CD4-positive, CD25-positive, alpha-beta regulatory T cell (primary cell): Measurements from ENCODE around the gene TRAPPC2B. TPM values are rescaled to one million over a fixed set of nuclear protein-coding genes. Genes with fewer than 3 reads are reported as not detected.
"Not testable (repeated sequence)": the region's sequence is repeated elsewhere in the genome, so short reads cannot be mapped to it uniquely, and the experiment has no call there.

Experiments used
- ATAC-seq, 2 donors: fragments of 150-1000 bp; cut with Tn5 transposase; one replicate each; pipeline ENCODE4 v1.10.0; 2021; ENCODE audit warnings: low read depth in 2 of 2, moderate number of reproducible peaks in 2 of 2, moderate library complexity in 1 of 2
- DNase-seq, 3 donors: peaks; one replicate each; pipeline versions ENCODE4 v3.0.0 to v3.0.0-alpha.2; 2012 to 2022; ENCODE audit warnings: mixed read lengths in 1 of 3
- H3K27ac ChIP-seq: one replicate; pipeline ENCODE4 v1.7.0; 2013; ENCODE audit warnings: mild to moderate bottlenecking, low read length; ENCODE audit not compliant: insufficient read depth, poor library complexity, severe bottlenecking
- H3K27me3 ChIP-seq: one replicate; pipeline ENCODE4 v1.7.0; 2013; ENCODE audit warnings: low read length; ENCODE audit not compliant: control insufficient read depth, insufficient read depth
- H3K36me3 ChIP-seq: one replicate; pipeline ENCODE4 v1.7.0; 2013; ENCODE audit warnings: mild to moderate bottlenecking, low read length, moderate library complexity; ENCODE audit not compliant: control insufficient read depth, insufficient read depth
- H3K4me1 ChIP-seq: 2 replicates; pipeline ENCODE4 v1.7.0; 2013; ENCODE audit warnings: mild to moderate bottlenecking, low read length; ENCODE audit not compliant: insufficient read depth, control insufficient read depth, poor library complexity, severe bottlenecking
- H3K4me3 ChIP-seq: one replicate; pipeline ENCODE4 v1.7.0; 2013; ENCODE audit warnings: low read depth, mild to moderate bottlenecking, low read length, moderate library complexity
- H3K9me3 ChIP-seq, 2 experiments: 1 replicate in 1 of 2; 2 replicates in 1 of 2; pipeline ENCODE4 v1.7.0; 2013; ENCODE audit warnings: low read length in 2 of 2, mild to moderate bottlenecking in 1 of 2, moderate library complexity in 1 of 2; ENCODE audit not compliant: control insufficient read depth in 2 of 2
- H3K27ac Mint-ChIP-seq, 3 donors: one replicate each; pipeline ENCODE4 v1.8.0; 2020 to 2022; ENCODE audit warnings: mild to moderate bottlenecking in 3 of 3, mixed read lengths in 3 of 3, moderate library complexity in 2 of 3
- H3K27me3 Mint-ChIP-seq: one replicate; pipeline ENCODE4 v1.8.0; 2022; ENCODE audit warnings: mild to moderate bottlenecking, mixed read lengths
- H3K36me3 Mint-ChIP-seq: one replicate; pipeline ENCODE4 v1.8.0; 2020; ENCODE audit warnings: mixed read lengths
- H3K4me1 Mint-ChIP-seq, 4 donors: one replicate each; pipeline ENCODE4 v1.8.0; 2020 to 2022; ENCODE audit warnings: mixed read lengths in 4 of 4, mild to moderate bottlenecking in 1 of 4
- H3K4me3 Mint-ChIP-seq, 4 donors: one replicate each; pipeline ENCODE4 v1.8.0; 2020 to 2022; ENCODE audit warnings: mild to moderate bottlenecking in 4 of 4, mixed read lengths in 4 of 4, moderate library complexity in 3 of 4
- H3K9me3 Mint-ChIP-seq, 7 donors: one replicate each; pipeline ENCODE4 v1.8.0; 2020 to 2022; ENCODE audit warnings: mixed read lengths in 7 of 7, mild to moderate bottlenecking in 3 of 7, moderate library complexity in 2 of 7
- polyA plus RNA-seq, 4 donors: library from polyadenylated mRNA; unstranded; fragments of 300-500 nt; fragmentation: Illumina TruSeq; gene quantifications; one replicate each; pipeline ENCODE4 v1.2.3, GENCODE V29; 2021
- total RNA-seq: library from RNA; stranded (reverse); gene quantifications from one replicate; pipeline ENCODE4 v1.2.3, GENCODE V29; 2022

TRAPPC2B gene
- total and polyA plus RNA-seq, 5 donors from 2014 or later, result 11.4 to 28.6 (median 23.7) TPM

- Mint-ChIP-seq H3K4me3 (no peak overlapping the region), H3K27ac (no peak overlapping the region), H3K4me1 (peaks cover 0 to 3% (median 0%) of the 10 kb centered on the region in 4 donors), H3K27me3 (no peaks in the 10 kb centered on the region), H3K36me3 (peaks cover 68% of the 10 kb centered on the region), H3K9me3 (peaks cover 2 to 57% (median 35%) of the 10 kb centered on the region in 7 donors)
- H3K27ac ChIP-seq, result no peak overlapping the region
- ATAC-seq (no peak), DNase-seq (no peak)
- no peaks in the 10 kb centered on the region for H3K4me1 ChIP-seq
- H3K36me3 ChIP-seq, result peaks cover 38% of the 10 kb centered on the region
- no peak overlapping the region for H3K4me3 ChIP-seq
- H3K27me3 ChIP-seq, result no peaks in the 10 kb centered on the region
- peaks cover 35 to 66% of the 10 kb centered on the region in 2 experiments for H3K9me3 ChIP-seq
Observed at GRCh38 chr19:57374179-57374578, 10.8 kb downstream of the TRAPPC2B start.

GRCh38 chr19:57374647-57375046 is 11.3 kb downstream of the TRAPPC2B start:
- not testable (repeated sequence) for H3K27me3 Mint-ChIP-seq, H3K27me3 ChIP-seq, DNase-seq, H3K4me3 ChIP-seq, H3K4me1 Mint-ChIP-seq, H3K4me1 ChIP-seq, ATAC-seq, H3K27ac ChIP-seq
- Histone ChIP-seq H3K9me3 (peaks cover 39 to 71% of the 10 kb centered on the region in 2 experiments), H3K36me3 (peaks cover 38% of the 10 kb centered on the region)
- H3K9me3 Mint-ChIP-seq, result peaks cover 4 to 60% (median 35%) of the 10 kb centered on the region in 7 donors
- H3K4me3 Mint-ChIP-seq, result peak overlapping the region in 1 of 4 donors; percentile 4
- peaks cover 67% of the 10 kb centered on the region for H3K36me3 Mint-ChIP-seq
- peak overlapping the region in 1 of 3 donors; percentile 71 for H3K27ac Mint-ChIP-seq

- Histone ChIP-seq H3K4me1 (no peaks in the 10 kb centered on the region), H3K27me3 (no peaks in the 10 kb centered on the region), H3K27ac (no peak overlapping the region), H3K4me3 (no peak overlapping the region), H3K9me3 (peaks cover 48 to 85% of the 10 kb centered on the region in 2 experiments), H3K36me3 (peaks cover 37% of the 10 kb centered on the region)
- Mint-ChIP-seq H3K9me3 (peaks cover 4 to 68% (median 33%) of the 10 kb centered on the region in 7 donors), H3K4me1 (no peaks in the 10 kb centered on the region), H3K36me3 (peaks cover 60% of the 10 kb centered on the region), H3K4me3 (no peak overlapping the region), H3K27ac (no peak overlapping the region), H3K27me3 (no peaks in the 10 kb centered on the region)
- ATAC-seq, result no peak
- no peak for DNase-seq
Observed at GRCh38 chr19:57376151-57376550, 12.8 kb downstream of the TRAPPC2B start.

- Histone ChIP-seq H3K27ac (no peak overlapping the region), H3K4me1 (no peaks in the 10 kb centered on the region), H3K27me3 (no peaks in the 10 kb centered on the region), H3K36me3 (peaks cover 26% of the 10 kb centered on the region), H3K9me3 (peaks cover 46 to 76% of the 10 kb centered on the region in 2 experiments), H3K4me3 (no peak overlapping the region)
- no peaks in the 10 kb centered on the region for H3K4me1 Mint-ChIP-seq
- no peak overlapping the region for H3K27ac Mint-ChIP-seq
- peaks cover 1 to 71% (median 29%) of the 10 kb centered on the region in 7 donors for H3K9me3 Mint-ChIP-seq
- ATAC-seq (no peak), DNase-seq (no peak)
- peaks cover 45% of the 10 kb centered on the region for H3K36me3 Mint-ChIP-seq
- no peaks in the 10 kb centered on the region for H3K27me3 Mint-ChIP-seq
- H3K4me3 Mint-ChIP-seq, result no peak overlapping the region
Observed at GRCh38 chr19:57377498-57378146, 14.3 kb downstream of the TRAPPC2B start.

GRCh38 chr19:57380923-57381322 is 17.6 kb downstream of the TRAPPC2B start:
- Histone ChIP-seq H3K36me3 (peaks cover 16% of the 10 kb centered on the region), H3K9me3 (peaks cover 46 to 51% of the 10 kb centered on the region in 2 experiments), H3K4me1 (no peaks in the 10 kb centered on the region), H3K27ac (no peak overlapping the region), H3K4me3 (no peak overlapping the region), H3K27me3 (no peaks in the 10 kb centered on the region)
- Mint-ChIP-seq H3K9me3 (peaks cover 1 to 50% (median 17%) of the 10 kb centered on the region in 7 donors), H3K4me3 (no peak overlapping the region), H3K27me3 (no peaks in the 10 kb centered on the region), H3K27ac (no peak overlapping the region), H3K4me1 (no peaks in the 10 kb centered on the region), H3K36me3 (peaks cover 21% of the 10 kb centered on the region)
- ATAC-seq (no peak), DNase-seq (no peak)

GRCh38 chr19:57382806-57383488 is 19.6 kb downstream of the TRAPPC2B start:
- Mint-ChIP-seq H3K9me3 (peaks cover 3 to 39% (median 15%) of the 10 kb centered on the region in 7 donors), H3K4me3 (peak overlapping the region in 1 of 4 donors; percentile 4), H3K36me3 (peaks cover 7% of the 10 kb centered on the region), H3K27ac (no peak overlapping the region), H3K27me3 (no peaks in the 10 kb centered on the region), H3K4me1 (peaks cover 0 to 5% (median 0%) of the 10 kb centered on the region in 4 donors)
- Histone ChIP-seq H3K4me1 (no peaks in the 10 kb centered on the region), H3K27me3 (no peaks in the 10 kb centered on the region), H3K27ac (no peak overlapping the region), H3K4me3 (no peak overlapping the region), H3K9me3 (peaks cover 31% of the 10 kb centered on the region in 2 experiments), H3K36me3 (peaks cover 3% of the 10 kb centered on the region)
- DNase-seq, result no peak
- ATAC-seq, result no peak

GRCh38 chr19:57389194-57389729 is 25.9 kb downstream of the TRAPPC2B start:
- H3K9me3 ChIP-seq, result peaks cover 9 to 15% of the 10 kb centered on the region in 2 experiments
- H3K27ac Mint-ChIP-seq, result peak overlapping the region; percentile 97 to 98 (median 97)
- DNase-seq (no peak), ATAC-seq (no peak)
- H3K4me1 Mint-ChIP-seq, result peaks cover 13 to 36% (median 27%) of the 10 kb centered on the region in 4 donors
- H3K27me3 Mint-ChIP-seq, result no peaks in the 10 kb centered on the region
- peaks cover 34% of the 10 kb centered on the region for H3K36me3 Mint-ChIP-seq
- H3K4me3 ChIP-seq, result peak overlapping the region; percentile 83
- H3K36me3 ChIP-seq, result peaks cover 17% of the 10 kb centered on the region
- H3K4me3 Mint-ChIP-seq, result peak overlapping the region; percentile 94 to 98 (median 96)
- peaks cover 1 to 28% (median 16%) of the 10 kb centered on the region in 7 donors for H3K9me3 Mint-ChIP-seq
- peaks cover 15% of the 10 kb centered on the region for H3K4me1 ChIP-seq
- peak overlapping the region; percentile 94 for H3K27ac ChIP-seq
- H3K27me3 ChIP-seq, result no peaks in the 10 kb centered on the region
